ENCODE measurements around the gene AK8.

DNA sequence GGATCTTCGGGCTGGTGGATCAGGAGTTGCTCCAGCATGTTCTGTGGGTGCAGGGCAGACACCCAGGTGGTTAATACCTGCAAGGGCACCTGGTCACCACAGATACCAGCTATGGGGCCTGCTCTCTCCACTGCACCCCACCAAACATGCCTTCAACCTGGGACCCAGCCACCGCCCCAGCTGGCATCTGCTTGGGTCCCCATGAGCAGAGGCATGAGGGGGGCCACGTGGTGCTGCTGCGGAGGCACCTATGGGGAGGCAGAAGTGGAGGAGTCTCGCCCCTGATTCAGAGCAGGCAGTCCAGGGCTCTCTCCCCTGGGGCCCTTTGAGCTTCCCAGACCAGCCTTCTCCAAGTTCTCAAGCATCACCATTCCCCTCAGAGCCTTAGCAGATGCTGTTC lies 2.9 kb downstream of the AK8 start:
- no peak for TF ChIP-seq POLR2A (IDR thresholded peaks at IDR 0.05; ENCODE audit: low read depth, low read length)
- TF ChIP-seq, protein P1, sequence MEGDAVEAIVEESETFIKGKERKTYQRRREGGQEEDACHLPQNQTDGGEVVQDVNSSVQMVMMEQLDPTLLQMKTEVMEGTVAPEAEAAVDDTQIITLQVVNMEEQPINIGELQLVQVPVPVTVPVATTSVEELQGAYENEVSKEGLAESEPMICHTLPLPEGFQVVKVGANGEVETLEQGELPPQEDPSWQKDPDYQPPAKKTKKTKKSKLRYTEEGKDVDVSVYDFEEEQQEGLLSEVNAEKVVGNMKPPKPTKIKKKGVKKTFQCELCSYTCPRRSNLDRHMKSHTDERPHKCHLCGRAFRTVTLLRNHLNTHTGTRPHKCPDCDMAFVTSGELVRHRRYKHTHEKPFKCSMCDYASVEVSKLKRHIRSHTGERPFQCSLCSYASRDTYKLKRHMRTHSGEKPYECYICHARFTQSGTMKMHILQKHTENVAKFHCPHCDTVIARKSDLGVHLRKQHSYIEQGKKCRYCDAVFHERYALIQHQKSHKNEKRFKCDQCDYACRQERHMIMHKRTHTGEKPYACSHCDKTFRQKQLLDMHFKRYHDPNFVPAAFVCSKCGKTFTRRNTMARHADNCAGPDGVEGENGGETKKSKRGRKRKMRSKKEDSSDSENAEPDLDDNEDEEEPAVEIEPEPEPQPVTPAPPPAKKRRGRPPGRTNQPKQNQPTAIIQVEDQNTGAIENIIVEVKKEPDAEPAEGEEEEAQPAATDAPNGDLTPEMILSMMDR (conservative IDR thresholded peaks at IDR 0.05; ENCODE audit: low read depth, low read length), result no peak
- TF ChIP-seq SMC3 (IDR thresholded peaks at IDR 0.05; ENCODE audit: low read depth, low read length), result no peak
- no peak for TF ChIP-seq RCOR1 (IDR thresholded peaks at IDR 0.05; ENCODE audit: insufficient replicate concordance, low read length)

All from IMR-90 (cell line).